ENCODE data around the gene TMEM117.
"Not testable (repeated sequence)": the region's sequence is repeated elsewhere in the genome, so short reads cannot be mapped to it uniquely, and the experiment has no call there.

Gene TMEM117

DNA sequence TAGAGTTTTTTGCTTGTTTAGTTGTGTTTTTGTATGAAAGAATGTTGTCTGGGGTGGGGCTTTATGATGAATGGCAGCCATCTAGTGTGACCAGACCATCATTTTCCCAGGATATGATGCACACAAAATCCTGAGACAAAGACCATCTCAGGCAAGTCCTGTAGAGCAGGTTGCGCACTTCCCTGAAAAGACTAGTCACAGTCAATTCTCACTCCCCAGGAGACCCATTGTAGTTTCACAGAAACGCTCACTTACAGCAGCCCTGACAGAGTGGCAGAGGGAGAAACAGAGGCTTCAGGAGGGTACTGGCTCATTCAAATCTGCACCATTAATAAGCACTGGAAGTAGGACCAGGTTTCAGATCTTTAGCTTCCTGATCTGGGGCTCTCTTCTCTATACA, 183.2 kb downstream of the TMEM117 start:
- no peak overlapping the region for H3K27ac ChIP-seq
- TF ChIP-seq, protein P1, sequence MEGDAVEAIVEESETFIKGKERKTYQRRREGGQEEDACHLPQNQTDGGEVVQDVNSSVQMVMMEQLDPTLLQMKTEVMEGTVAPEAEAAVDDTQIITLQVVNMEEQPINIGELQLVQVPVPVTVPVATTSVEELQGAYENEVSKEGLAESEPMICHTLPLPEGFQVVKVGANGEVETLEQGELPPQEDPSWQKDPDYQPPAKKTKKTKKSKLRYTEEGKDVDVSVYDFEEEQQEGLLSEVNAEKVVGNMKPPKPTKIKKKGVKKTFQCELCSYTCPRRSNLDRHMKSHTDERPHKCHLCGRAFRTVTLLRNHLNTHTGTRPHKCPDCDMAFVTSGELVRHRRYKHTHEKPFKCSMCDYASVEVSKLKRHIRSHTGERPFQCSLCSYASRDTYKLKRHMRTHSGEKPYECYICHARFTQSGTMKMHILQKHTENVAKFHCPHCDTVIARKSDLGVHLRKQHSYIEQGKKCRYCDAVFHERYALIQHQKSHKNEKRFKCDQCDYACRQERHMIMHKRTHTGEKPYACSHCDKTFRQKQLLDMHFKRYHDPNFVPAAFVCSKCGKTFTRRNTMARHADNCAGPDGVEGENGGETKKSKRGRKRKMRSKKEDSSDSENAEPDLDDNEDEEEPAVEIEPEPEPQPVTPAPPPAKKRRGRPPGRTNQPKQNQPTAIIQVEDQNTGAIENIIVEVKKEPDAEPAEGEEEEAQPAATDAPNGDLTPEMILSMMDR (IDR thresholded peaks at IDR 0.05) = no peak
- no peaks in the 10 kb centered on the region for H3K36me3 ChIP-seq
- H3K4me1 ChIP-seq = no peaks in the 10 kb centered on the region
- intact Hi-C loops (cut with DNase I; ENCODE audit: low total_unique reads) = no loop called here
- no peaks in the 10 kb centered on the region for H3K27me3 ChIP-seq
- DNase-seq = no peak
- no peak overlapping the region for H3K4me3 ChIP-seq
- no peaks in the 10 kb centered on the region for H3K9me3 ChIP-seq

DNA sequence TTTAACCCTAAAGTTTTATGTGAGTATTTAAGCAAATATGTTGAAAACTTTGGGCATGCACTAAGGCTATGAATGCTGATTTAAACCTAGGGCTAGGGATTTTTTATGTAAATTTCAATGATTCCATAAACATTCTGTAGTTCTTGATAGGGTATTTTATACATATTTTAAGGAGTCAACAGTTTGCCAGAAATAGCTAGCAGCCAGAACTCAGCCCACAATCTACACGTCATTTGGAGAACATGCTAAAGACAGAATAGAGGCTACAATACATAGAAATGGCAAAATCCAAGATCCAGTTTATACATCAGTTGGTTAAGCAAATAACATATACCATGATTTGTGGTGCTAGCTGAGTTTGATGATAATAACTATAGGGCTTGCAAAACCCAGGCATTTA, 184.7 kb downstream of the TMEM117 start:
- Histone ChIP-seq H3K4me1 (no peaks in the 10 kb centered on the region), H3K27me3 (no peaks in the 10 kb centered on the region), H3K9me3 (no peaks in the 10 kb centered on the region), H3K4me3 (no peak overlapping the region), H3K27ac (no peak overlapping the region), H3K36me3 (no peaks in the 10 kb centered on the region)
- intact Hi-C loops (cut with DNase I; ENCODE audit: low total_unique reads) = no loop called here
- DNase-seq = no peak
- TF ChIP-seq, protein P1 (IDR thresholded peaks at IDR 0.05) = no peak

DNA sequence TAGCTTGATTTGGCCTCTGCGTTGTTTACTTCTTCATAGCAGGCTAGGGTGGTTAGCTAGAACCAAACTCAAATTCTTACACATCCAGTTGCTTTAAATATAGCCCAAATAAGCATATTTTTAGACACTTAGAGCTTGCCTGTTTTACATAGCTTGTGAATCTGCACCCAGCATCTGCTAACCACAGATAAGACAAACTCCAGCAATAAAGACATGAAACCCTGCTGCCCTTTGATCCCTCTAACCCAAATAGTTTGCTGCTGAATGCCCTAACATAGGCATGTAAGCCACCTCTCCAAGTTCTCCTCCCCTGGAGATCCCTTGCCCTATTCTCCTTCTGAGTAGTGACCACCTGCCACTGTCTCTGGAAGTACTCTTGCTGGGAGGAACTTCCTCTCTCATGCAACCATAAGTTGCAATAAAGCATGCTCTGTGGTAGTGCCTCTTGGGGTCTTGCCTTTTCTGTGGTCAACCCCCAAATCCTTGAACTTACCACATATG, 185.6 kb downstream of the TMEM117 start:
- Histone ChIP-seq H3K9me3 (no peaks in the 10 kb centered on the region), H3K27ac (no peak overlapping the region), H3K4me3 (no peak overlapping the region), H3K4me1 (no peaks in the 10 kb centered on the region), H3K27me3 (no peaks in the 10 kb centered on the region), H3K36me3 (no peaks in the 10 kb centered on the region)
- TF ChIP-seq, protein P1 (IDR thresholded peaks at IDR 0.05) = no peak
- no peak for DNase-seq
- intact Hi-C loops (cut with DNase I; ENCODE audit: low total_unique reads) = no loop called here

- Histone ChIP-seq H3K27ac (no peak overlapping the region), H3K4me1 (no peaks in the 10 kb centered on the region), H3K9me3 (no peaks in the 10 kb centered on the region), H3K4me3 (no peak overlapping the region), H3K27me3 (no peaks in the 10 kb centered on the region), H3K36me3 (no peaks in the 10 kb centered on the region)
- no peak for DNase-seq
- TF ChIP-seq, protein P1 (IDR thresholded peaks at IDR 0.05) = no peak
- intact Hi-C loops (cut with DNase I; ENCODE audit: low total_unique reads) = no loop called here
Measured at GRCh38 chr12:44025499-44025898, 189.6 kb downstream of the TMEM117 start.

GRCh38 chr12:44026046-44026445, 190.2 kb downstream of the TMEM117 start:
- TF ChIP-seq, protein P1 (IDR thresholded peaks at IDR 0.05) = no peak
- Histone ChIP-seq H3K4me1 (no peaks in the 10 kb centered on the region), H3K4me3 (no peak overlapping the region), H3K9me3 (no peaks in the 10 kb centered on the region), H3K27me3 (no peaks in the 10 kb centered on the region), H3K36me3 (no peaks in the 10 kb centered on the region), H3K27ac (no peak overlapping the region)
- intact Hi-C loops (cut with DNase I; ENCODE audit: low total_unique reads) = no loop called here
- DNase-seq = no peak

- H3K4me3 ChIP-seq; H3K4me1 ChIP-seq; H3K9me3 ChIP-seq; intact Hi-C loops (cut with DNase I; ENCODE audit: low total_unique reads); H3K36me3 ChIP-seq; H3K27me3 ChIP-seq; H3K27ac ChIP-seq; DNase-seq: not testable (repeated sequence)
Measured at GRCh38 chr12:44026926-44027325, 191.0 kb downstream of the TMEM117 start.
